ENCODE results near the gene TMC1.

Gene TMC1

GRCh38 chr9:72563806-72564205 lies 42.4 kb downstream of the TMC1 start:
- Histone ChIP-seq H3K27me3 (ENCODE audit: control insufficient read depth, insufficient read depth, low read length) (no peaks in the 10 kb centered on the region), H3K36me3 (ENCODE audit: control insufficient read depth, insufficient read depth, low read length) (no peaks in the 10 kb centered on the region), H3K9ac (no peak overlapping the region), H2AFZ (no peak overlapping the region), H3K4me2 (ENCODE audit: low read length) (no peak overlapping the region), H3K4me1 (no peaks in the 10 kb centered on the region), H3K9me3 (ENCODE audit: control insufficient read depth, low read length) (no peaks in the 10 kb centered on the region), H3K27ac (no peak overlapping the region), H3K4me3 (ENCODE audit: low read depth, low read length) (no peak overlapping the region), H3K79me2 (no peaks in the 10 kb centered on the region)
- TF ChIP-seq CTCF (IDR thresholded peaks at IDR 0.05): no peak

DNA sequence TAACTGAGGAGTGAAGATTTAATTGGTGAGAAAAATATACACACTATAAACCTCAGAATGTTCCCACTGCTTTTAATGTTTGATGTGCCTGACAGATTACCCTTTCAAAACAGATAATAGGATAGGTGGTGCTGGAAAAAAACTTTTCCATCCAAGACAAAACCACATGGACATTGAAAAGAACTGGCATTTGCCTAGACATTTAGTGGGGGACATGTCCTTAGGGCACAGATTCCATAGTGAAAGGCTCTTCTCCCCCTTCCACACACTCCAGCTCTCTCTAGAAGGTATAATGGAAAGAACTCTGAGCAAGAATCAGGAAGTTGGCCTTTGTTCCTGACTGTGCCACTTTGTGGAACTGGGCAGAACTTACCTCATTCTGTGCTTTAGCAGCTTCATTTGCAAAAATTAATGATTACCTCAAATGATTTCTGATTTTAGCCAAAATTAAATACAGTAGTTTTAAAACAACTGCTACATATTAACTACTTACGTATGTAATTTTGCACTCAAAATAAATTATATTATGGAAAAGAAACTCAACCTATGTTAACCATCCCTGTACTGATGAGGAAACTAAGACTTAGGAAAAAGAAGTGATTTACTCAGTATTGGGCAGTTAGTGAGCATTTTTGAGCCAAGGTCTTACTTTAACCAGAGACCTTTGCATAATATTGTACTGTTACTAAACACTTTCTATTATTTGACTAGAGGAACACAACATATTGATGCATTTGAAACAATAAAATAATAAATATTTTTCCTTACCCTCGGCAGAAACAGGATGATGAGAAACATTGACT lies 43.3 kb downstream of the TMC1 start:
- no peaks in the 10 kb centered on the region for H3K9me3 ChIP-seq (ENCODE audit: control insufficient read depth, low read length)
- H3K79me2 ChIP-seq: no peaks in the 10 kb centered on the region
- H3K4me1 ChIP-seq: no peaks in the 10 kb centered on the region
- no peak overlapping the region for H3K27ac ChIP-seq
- H3K36me3 ChIP-seq (ENCODE audit: control insufficient read depth, insufficient read depth, low read length): no peaks in the 10 kb centered on the region
- H2AFZ ChIP-seq: no peak overlapping the region
- H3K9ac ChIP-seq: no peak overlapping the region
- no peaks in the 10 kb centered on the region for H3K27me3 ChIP-seq (ENCODE audit: control insufficient read depth, insufficient read depth, low read length)
- H3K4me3 ChIP-seq (ENCODE audit: low read depth, low read length): no peak overlapping the region
- no peak for TF ChIP-seq CTCF (IDR thresholded peaks at IDR 0.05)
- no peak overlapping the region for H3K4me2 ChIP-seq (ENCODE audit: low read length)

DNA sequence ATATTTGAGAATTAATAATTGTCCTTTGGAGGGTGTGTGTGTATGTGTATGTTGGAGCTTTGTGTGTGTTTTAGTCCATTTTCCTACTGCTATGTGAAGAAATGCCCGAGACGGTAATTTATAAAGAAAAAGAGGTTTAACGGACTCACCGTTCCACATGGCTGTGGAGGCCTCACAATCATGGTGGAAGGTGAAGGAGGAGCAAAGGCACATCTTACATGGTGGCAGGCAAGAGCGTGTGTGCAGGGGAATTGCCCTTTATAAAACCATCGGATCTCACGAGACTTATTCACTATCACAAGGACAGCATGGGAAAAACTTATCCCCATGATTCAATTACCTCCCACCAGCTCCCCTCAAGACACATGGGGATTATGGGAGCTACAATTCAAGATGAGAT lies 44.1 kb downstream of the TMC1 start:
- no peaks in the 10 kb centered on the region for H3K36me3 ChIP-seq (ENCODE audit: control insufficient read depth, insufficient read depth, low read length)
- no peak overlapping the region for H3K4me2 ChIP-seq (ENCODE audit: low read length)
- no peak for TF ChIP-seq CTCF (IDR thresholded peaks at IDR 0.05)
- no peaks in the 10 kb centered on the region for H3K4me1 ChIP-seq
- H3K4me3 ChIP-seq (ENCODE audit: low read depth, low read length): no peak overlapping the region
- no peak overlapping the region for H3K9ac ChIP-seq
- H3K27me3 ChIP-seq (ENCODE audit: control insufficient read depth, insufficient read depth, low read length): no peaks in the 10 kb centered on the region
- no peaks in the 10 kb centered on the region for H3K9me3 ChIP-seq (ENCODE audit: control insufficient read depth, low read length)
- H3K27ac ChIP-seq: no peak overlapping the region
- H3K79me2 ChIP-seq: no peaks in the 10 kb centered on the region
- H2AFZ ChIP-seq: no peak overlapping the region

DNA sequence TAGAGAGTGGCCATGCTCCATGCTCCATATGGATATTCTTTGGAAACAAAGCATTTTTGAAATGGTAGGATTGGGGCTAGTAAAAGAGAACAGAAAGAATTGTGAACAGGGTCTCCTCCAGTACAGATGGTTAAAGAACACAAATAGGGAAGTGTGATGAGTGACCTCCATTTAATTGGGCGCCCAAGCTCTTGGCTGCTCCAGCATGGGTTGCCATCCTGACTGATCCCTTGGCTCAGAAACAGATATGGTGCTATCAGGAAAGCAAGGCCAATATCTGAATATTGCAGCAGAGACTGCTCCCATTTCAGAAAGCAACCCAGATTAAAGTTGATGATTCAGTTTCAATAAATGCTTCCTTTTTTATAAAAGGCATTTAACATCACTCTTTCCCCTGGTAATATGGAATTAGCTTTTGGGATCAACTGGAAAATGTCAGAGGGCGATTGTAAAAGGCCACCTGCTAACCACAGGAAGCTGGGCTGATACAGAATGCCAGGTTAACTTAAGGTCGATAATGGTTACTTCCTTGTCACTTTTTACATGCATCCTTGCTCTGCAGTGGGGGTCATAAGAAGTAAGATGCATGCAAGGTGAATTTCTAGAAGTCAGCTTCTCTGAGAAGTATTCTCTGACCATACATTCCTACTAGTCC lies 52.9 kb downstream of the TMC1 start:
- Histone ChIP-seq H3K79me2 (no peaks in the 10 kb centered on the region), H3K9me3 (ENCODE audit: control insufficient read depth, low read length) (no peaks in the 10 kb centered on the region), H3K4me1 (no peaks in the 10 kb centered on the region), H2AFZ (no peak overlapping the region), H3K4me2 (ENCODE audit: low read length) (no peak overlapping the region), H3K4me3 (ENCODE audit: low read depth, low read length) (no peak overlapping the region), H3K27me3 (ENCODE audit: control insufficient read depth, insufficient read depth, low read length) (no peaks in the 10 kb centered on the region), H3K36me3 (ENCODE audit: control insufficient read depth, insufficient read depth, low read length) (no peaks in the 10 kb centered on the region), H3K27ac (no peak overlapping the region), H3K9ac (no peak overlapping the region)
- no peak for TF ChIP-seq CTCF (IDR thresholded peaks at IDR 0.05)

Measured in parathyroid adenoma (tissue), 2 donors.